HCT116 (cell line): ENCODE measurements around the gene TMEM223. TPM values are rescaled to one million over a fixed set of nuclear protein-coding genes. Genes with fewer than 3 reads are reported as not detected.

ENCODE experiments used
- ATAC-seq: fragments of 200-7000 bp; cut with Tn5 transposase; 2 replicates; pipeline ENCODE4 v1.9.1; 2020; ENCODE audit warnings: mild to moderate bottlenecking, moderate library complexity
- BruUV-seq: library from RNA; stranded (reverse); fragments of 400-500 nt; replicated peaks from 2 replicates; lab custom pipeline; 2021; lab: Mats Ljungman, UMichigan
- CTCF ChIA-PET: fragments of 300-600 bp; sonication (Branson Sonifier 250); formaldehyde crosslinking; loops from one replicate; lab custom pipeline; 2021; ENCODE audit warnings: antibody characterized with exemption; lab: Charles Lee
- POLR2A ChIA-PET: fragments of 300-600, 350-600 bp; sonication (Branson Sonifier 250); formaldehyde crosslinking; loops from one replicate; lab custom pipeline; 2021; ENCODE audit warnings: antibody characterized with exemption; lab: Charles Lee
- RAD21 ChIA-PET, 2 experiments: fragments of 300-600 bp; sonication (Branson Sonifier 250); formaldehyde crosslinking; loops; one replicate each; lab custom pipeline; 2023; ENCODE audit warnings: low total read pairs in 2 of 2; ENCODE audit not compliant: uncharacterized antibody in 2 of 2, unreplicated experiment in 2 of 2, low non-redundant PET in 1 of 2; lab: Charles Lee
- DNase-seq: peaks from one replicate; pipeline ENCODE4 v3.0.0-alpha.2; 2010; ENCODE audit warnings: low read depth, low spot score
- H2AFZ ChIP-seq: fragments of 200-600 bp; shearing (Covaris generic), sonication (generic); 2 replicates; pipeline ENCODE4 v1.6.1; 2017; ENCODE audit warnings: low read depth, mixed run types, mixed read lengths, antibody characterized with exemption, low read length; ENCODE audit not compliant: poor library complexity, severe bottlenecking
- H3K27ac ChIP-seq: 2 replicates; pipeline ENCODE4 v1.5.1; 2012; ENCODE audit warnings: low read depth, low read length
- H3K27me3 ChIP-seq: fragments of 200-600 bp; sonication (generic); 2 replicates; pipeline ENCODE4 v1.6.1; 2016; ENCODE audit warnings: mixed run types, low read length, mixed read lengths; ENCODE audit not compliant: insufficient read depth
- H3K36me3 ChIP-seq, 2 experiments: fragments of 200-500 bp in 1 of 2; fragments of 200-600 bp in 1 of 2; sonication (Bioruptor generic) in 1 of 2; sonication (generic) in 1 of 2; 2 replicates each; pipeline versions ENCODE4 v1.5.1 to v1.6.1; 2014 to 2016; ENCODE audit warnings: low read length in 2 of 2, inconsistent platforms in 1 of 2, mixed read lengths in 1 of 2, mixed run types in 1 of 2; ENCODE audit not compliant: insufficient read depth in 2 of 2, control insufficient read depth in 1 of 2
- H3K4me1 ChIP-seq, 2 experiments: fragments of 200-600 bp in 1 of 2; sonication (generic) in 1 of 2; 2 replicates each; pipeline versions ENCODE4 v1.5.1 to v1.6.1; 2012 to 2017; ENCODE audit warnings: low read length in 2 of 2, inconsistent platforms in 1 of 2, mild to moderate bottlenecking in 1 of 2, mixed read lengths in 1 of 2, mixed run types in 1 of 2, moderate library complexity in 1 of 2; ENCODE audit not compliant: insufficient read depth in 2 of 2, control insufficient read depth in 1 of 2
- H3K4me2 ChIP-seq: fragments of 200-600 bp; sonication (generic); 2 replicates; pipeline ENCODE4 v1.6.1; 2017; ENCODE audit warnings: mixed run types, low read length, mixed read lengths
- H3K4me3 ChIP-seq, 2 experiments: fragments of 200-600 bp in 1 of 2; sonication (generic) in 1 of 2; replicated peaks in 1 of 2; 2 replicates each; pipeline ENCODE4 v1.5.1; 2011 to 2016; ENCODE audit warnings: low read length in 2 of 2, control low read depth in 1 of 2, low read depth in 1 of 2, mild to moderate bottlenecking in 1 of 2, mixed read lengths in 1 of 2, mixed run types in 1 of 2
- H3K79me2 ChIP-seq: fragments of 200-600 bp; sonication (generic); 2 replicates; pipeline ENCODE4 v1.6.1; 2017; ENCODE audit warnings: mild to moderate bottlenecking, mixed run types, low read length, moderate library complexity, mixed read lengths; ENCODE audit not compliant: insufficient read depth
- H3K9ac ChIP-seq: fragments of 200-600 bp; sonication (generic); 2 replicates; pipeline ENCODE4 v1.6.1; 2016; ENCODE audit warnings: low read length, mixed read lengths
- H3K9me2 ChIP-seq: fragments of 200-600 bp; sonication (generic), shearing (Covaris generic); 2 replicates; pipeline ENCODE4 v1.6.1; 2017; ENCODE audit warnings: mixed run types, mild to moderate bottlenecking, moderate library complexity; ENCODE audit not compliant: insufficient read depth
- H3K9me3 ChIP-seq, 2 experiments: fragments of 200-500 bp in 1 of 2; fragments of 200-600 bp in 1 of 2; sonication (Bioruptor generic) in 1 of 2; sonication (generic) in 1 of 2; 2 replicates each; pipeline ENCODE4 v1.6.1; 2014 to 2017; ENCODE audit warnings: low read length in 2 of 2, mixed read lengths in 2 of 2, inconsistent platforms in 1 of 2, low read depth in 1 of 2, mild to moderate bottlenecking in 1 of 2, mixed run types in 1 of 2, moderate library complexity in 1 of 2; ENCODE audit not compliant: control insufficient read depth in 1 of 2, insufficient read depth in 1 of 2
- H4K20me1 ChIP-seq: fragments of 200-600 bp; sonication (generic), shearing (Covaris generic); 2 replicates; pipeline ENCODE4 v1.6.1; 2017; ENCODE audit warnings: mixed run types, mild to moderate bottlenecking, moderate library complexity; ENCODE audit not compliant: insufficient read depth
- CEBPB ChIP-seq: IDR thresholded peaks from 2 replicates; pipeline ENCODE4 v1.6.1; 2012; ENCODE audit warnings: low read depth
- EZH2 ChIP-seq: fragments of 200-600 bp; sonication (generic); IDR thresholded peaks from 2 replicates; pipeline ENCODE4 v1.6.1; 2017; ENCODE audit warnings: antibody characterized with exemption, mixed run types
- EZH2phosphoT487 ChIP-seq: fragments of 200-600 bp; IDR thresholded peaks from 2 replicates; pipeline ENCODE4 v1.6.1; 2018; ENCODE audit warnings: antibody characterized with exemption, borderline replicate concordance
- FOSL1 ChIP-seq: IDR thresholded peaks from 2 replicates; pipeline ENCODE4 v1.6.1; 2012; ENCODE audit warnings: low read depth
- JUND ChIP-seq: IDR thresholded peaks from 2 replicates; pipeline ENCODE4 v1.6.1; 2012
- POLR2A ChIP-seq: IDR thresholded peaks from 2 replicates; pipeline ENCODE4 v1.7.0; 2011; ENCODE audit warnings: borderline replicate concordance; ENCODE audit not compliant: insufficient read depth, insufficient read length; ENCODE audit errors: extremely low read depth
- POLR2AphosphoS5 ChIP-seq: IDR thresholded peaks from 2 replicates; pipeline ENCODE4 v1.6.1; 2011; ENCODE audit warnings: mild to moderate bottlenecking, low read depth, low read length, moderate library complexity
- SIN3A ChIP-seq: IDR thresholded peaks from 2 replicates; pipeline ENCODE4 v1.6.1; 2012; ENCODE audit warnings: low read depth
- SP1 ChIP-seq: IDR thresholded peaks from 2 replicates; pipeline ENCODE4 v1.6.1; 2012; ENCODE audit warnings: low read depth
- YY1 ChIP-seq: IDR thresholded peaks from 2 replicates; pipeline ENCODE4 v1.6.1; 2011; ENCODE audit warnings: low read length, low read depth, moderate library complexity, mild to moderate bottlenecking; ENCODE audit not compliant: insufficient replicate concordance; ENCODE audit errors: extremely low read depth
- ZNF274 ChIP-seq: fragments of 200-500 bp; sonication (Bioruptor generic); IDR thresholded peaks from 2 replicates; pipeline ENCODE4 v1.6.1; 2014; ENCODE audit warnings: mild to moderate bottlenecking, low read depth, low read length, inconsistent platforms
- intact Hi-C: fragments of 100-400 bp; cut with micrococcal nuclease; formaldehyde crosslinking; loops from 2 replicates; pipeline ENCODE4 v1.10.0; 2022
- total RNA-seq: library from RNA; stranded (reverse); gene quantifications from one replicate; pipeline ENCODE4 v1.2.1, GENCODE V29; 2021; ENCODE audit not compliant: unreplicated experiment
- TF ChIP-seq, protein P1 (sequence below): IDR thresholded peaks from 2 replicates; pipeline ENCODE4 v1.6.1; 2012
- TF ChIP-seq, protein P2 (sequence below), 3 experiments: fragments of 200-600 bp in 1 of 3; sonication (generic) in 1 of 3; IDR thresholded peaks in 2 of 3; conservative IDR thresholded peaks in 1 of 3; 2 replicates each; pipeline ENCODE4 v1.5.1; 2012 to 2017; ENCODE audit warnings: low read depth in 2 of 3, low read length in 2 of 3, antibody characterized with exemption in 1 of 3, borderline replicate concordance in 1 of 3, control low read depth in 1 of 3, mild to moderate bottlenecking in 1 of 3, mixed read lengths in 1 of 3, mixed run types in 1 of 3, moderate library complexity in 1 of 3; ENCODE audit not compliant: insufficient read depth in 1 of 3

The TMEM223 gene
- total RNA-seq, 1 experiment from 2014 or later, result 18.4 TPM

DNA sequence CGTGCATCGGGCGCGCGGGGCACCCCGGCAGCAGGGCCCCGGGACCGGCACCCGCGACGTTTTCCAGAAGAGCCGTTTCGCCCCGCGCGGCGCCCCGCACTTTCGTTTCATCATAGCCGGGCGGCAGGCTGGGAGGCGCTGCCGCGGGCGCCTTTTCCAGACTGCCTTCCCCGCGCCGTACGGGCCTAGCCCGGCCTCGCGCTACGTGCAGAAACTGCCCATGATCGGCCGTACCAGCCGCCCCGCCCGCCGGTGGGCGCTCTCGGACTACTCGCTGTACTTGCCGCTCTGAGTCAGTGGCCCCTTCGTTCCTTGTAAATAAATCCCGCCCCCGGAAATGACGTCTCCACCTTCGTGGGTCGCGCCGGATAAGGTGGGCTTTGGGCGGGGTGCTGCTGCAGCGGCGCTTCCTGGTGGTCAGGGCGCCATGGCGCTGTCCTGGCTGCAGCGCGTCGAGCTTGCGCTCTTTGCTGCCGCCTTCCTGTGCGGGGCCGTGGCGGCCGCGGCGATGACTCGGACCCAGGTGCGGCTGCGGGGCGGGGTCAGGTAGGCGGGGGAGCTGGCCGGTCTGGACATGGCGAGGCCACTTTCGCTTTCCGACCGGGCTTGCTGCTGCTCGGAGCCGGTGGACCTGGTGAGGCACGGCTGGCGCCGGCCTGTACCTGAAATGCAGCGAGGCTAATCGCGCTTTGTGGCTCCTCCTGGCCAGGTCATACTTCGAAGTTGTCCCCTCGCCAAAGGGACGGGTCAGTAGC is 4.6 kb downstream of the TMEM223 start, which contains the start of gene TMEM179B (continued):
- TF ChIP-seq EZH2phosphoT487 (no peak), POLR2A (peak; percentile 90), ZNF274 (no peak), CEBPB (no peak), POLR2AphosphoS5 (peak; percentile 98), SIN3A (no peak)
- TF ChIP-seq, all 23 proteins: peak for 7

DNA sequence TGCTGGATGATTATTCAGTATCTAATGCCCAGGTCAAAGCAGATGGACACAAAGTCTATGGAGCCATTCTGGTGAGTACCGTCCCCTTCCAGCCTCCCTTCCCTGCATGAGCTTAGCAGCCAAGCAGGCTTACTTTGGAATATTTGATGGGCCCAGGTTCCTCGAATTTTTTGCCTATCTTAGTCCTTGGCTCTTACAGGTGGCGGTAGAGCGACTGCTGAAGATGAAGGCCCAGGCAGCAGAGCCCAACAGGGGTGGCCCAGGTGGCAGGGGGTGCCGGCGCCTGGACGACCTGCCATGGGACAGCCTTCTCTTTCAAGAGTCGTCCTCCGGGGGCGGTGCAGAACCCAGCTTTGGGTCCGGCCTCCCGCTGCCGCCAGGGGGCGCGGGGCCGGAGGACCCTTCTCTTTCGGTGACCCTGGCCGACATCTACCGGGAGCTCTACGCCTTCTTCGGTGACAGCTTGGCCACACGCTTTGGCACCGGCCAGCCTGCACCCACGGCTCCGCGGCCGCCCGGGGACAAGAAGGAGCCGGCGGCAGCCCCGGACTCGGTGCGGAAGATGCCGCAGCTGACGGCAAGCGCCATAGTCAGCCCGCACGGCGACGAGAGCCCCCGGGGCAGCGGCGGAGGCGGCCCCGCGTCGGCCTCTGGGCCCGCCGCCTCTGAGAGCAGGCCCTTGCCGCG is 5.3 kb downstream of the TMEM223 start:
- Histone ChIP-seq H3K27ac (peak overlapping the region; percentile 96), H3K79me2 (peaks cover 48% of the 10 kb centered on the region), H3K9me2 (no peaks in the 10 kb centered on the region), H3K36me3 (peaks cover 0 to 19% of the 10 kb centered on the region in 2 experiments; a peak in 1 of 4 replicates), H2AFZ (no peak overlapping the region), H3K4me1 (peaks cover 17 to 38% of the 10 kb centered on the region in 2 experiments; a peak in 3 of 4 replicates), H3K4me2 (peak overlapping the region; percentile 91), H4K20me1 (no peaks in the 10 kb centered on the region), H3K9ac (peak overlapping the region; percentile 86), H3K27me3 (no peaks in the 10 kb centered on the region), H3K9me3 (no peaks in the 10 kb centered on the region), H3K4me3 (peak overlapping the region; percentile 62 to 80)
- RAD21 ChIA-PET, result interaction anchor here in 1 of 2 experiments (1.0 kb wide), 1 partner anchor 32 kb away, joined by 3 read pairs; the partner anchor contains the start of gene ZBTB3
- CTCF ChIA-PET, result interaction anchor here (0.7 to 2.5 kb wide), 27 partner anchors 9 to 392 kb away, joined by 3 to 27 read pairs (median 4); partner anchors contain the start of genes C11orf98, CSKMT, HNRNPUL2 and POLR2G
- DNase-seq (peak; percentile 67), ATAC-seq (peak; percentile 72)
- intact Hi-C loops, result loop anchor here (1.0 to 5.0 kb wide), 4 partner anchors 54 to 114 kb away; partner anchors contain the start of genes LBHD1, SLC3A2 and UQCC3
- POLR2A ChIA-PET, result interaction anchor here (0.6 to 6.1 kb wide), 10 partner anchors 16 to 129 kb away, joined by 3 to 82 read pairs (median 5); partner anchors contain the start of genes NXF1, SLC3A2, TAF6L and WDR74
- BruUV-seq, result no TSS peak
- TF ChIP-seq, protein P1, sequence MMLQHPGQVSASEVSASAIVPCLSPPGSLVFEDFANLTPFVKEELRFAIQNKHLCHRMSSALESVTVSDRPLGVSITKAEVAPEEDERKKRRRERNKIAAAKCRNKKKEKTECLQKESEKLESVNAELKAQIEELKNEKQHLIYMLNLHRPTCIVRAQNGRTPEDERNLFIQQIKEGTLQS, result no peak
- TF ChIP-seq EZH2 (no peak), FOSL1 (no peak), SP1 (no peak), JUND (no peak), YY1 (peak; percentile 70)
- TF ChIP-seq, protein P2, sequence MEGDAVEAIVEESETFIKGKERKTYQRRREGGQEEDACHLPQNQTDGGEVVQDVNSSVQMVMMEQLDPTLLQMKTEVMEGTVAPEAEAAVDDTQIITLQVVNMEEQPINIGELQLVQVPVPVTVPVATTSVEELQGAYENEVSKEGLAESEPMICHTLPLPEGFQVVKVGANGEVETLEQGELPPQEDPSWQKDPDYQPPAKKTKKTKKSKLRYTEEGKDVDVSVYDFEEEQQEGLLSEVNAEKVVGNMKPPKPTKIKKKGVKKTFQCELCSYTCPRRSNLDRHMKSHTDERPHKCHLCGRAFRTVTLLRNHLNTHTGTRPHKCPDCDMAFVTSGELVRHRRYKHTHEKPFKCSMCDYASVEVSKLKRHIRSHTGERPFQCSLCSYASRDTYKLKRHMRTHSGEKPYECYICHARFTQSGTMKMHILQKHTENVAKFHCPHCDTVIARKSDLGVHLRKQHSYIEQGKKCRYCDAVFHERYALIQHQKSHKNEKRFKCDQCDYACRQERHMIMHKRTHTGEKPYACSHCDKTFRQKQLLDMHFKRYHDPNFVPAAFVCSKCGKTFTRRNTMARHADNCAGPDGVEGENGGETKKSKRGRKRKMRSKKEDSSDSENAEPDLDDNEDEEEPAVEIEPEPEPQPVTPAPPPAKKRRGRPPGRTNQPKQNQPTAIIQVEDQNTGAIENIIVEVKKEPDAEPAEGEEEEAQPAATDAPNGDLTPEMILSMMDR (IDR thresholded peaks at IDR 0.05 in 2 of 3, conservative IDR thresholded peaks at IDR 0.05 in 1 of 3; ENCODE audit: borderline replicate concordance in 1 of 3, insufficient read depth in 1 of 3, low read depth in 2 of 3, low read length in 2 of 3), result peak in 2 of 3 experiments; percentile 88 to 99; a peak in 4 of 6 replicates
